Esophagus muscularis mucosa (tissue), 4 donors: ENCODE data around the gene EFHC1. TPM values are rescaled to one million over a fixed set of nuclear protein-coding genes. Genes with fewer than 3 reads are reported as not detected.

Experiments used
- DNase-seq: peaks from one replicate; pipeline ENCODE4 v3.0.0-alpha.2; 2017; ENCODE audit errors: extremely low spot score
- H3K27ac ChIP-seq, 4 donors: fragments of 200-600 bp; sonication (generic); replicated peaks in 1 of 4; 1 replicate in 3 of 4; 2 replicates in 1 of 4; pipeline ENCODE4 v1.5.1; 2016 to 2019; ENCODE audit warnings: mild to moderate bottlenecking in 1 of 4
- H3K27me3 ChIP-seq, 4 donors: fragments of 200-600 bp; sonication (generic); one replicate each; pipeline versions ENCODE4 v1.5.1 to v1.6.0; 2016 to 2019
- H3K36me3 ChIP-seq, 4 donors: fragments of 200-600 bp; sonication (generic); one replicate each; pipeline ENCODE4 v1.5.1; 2016 to 2019
- H3K4me1 ChIP-seq, 4 donors: fragments of 200-600 bp; sonication (generic); one replicate each; pipeline ENCODE4 v1.5.1; 2016 to 2019
- H3K4me3 ChIP-seq, 4 donors: fragments of 200-600 bp; sonication (generic); 1 replicate in 2 of 4; 2 replicates in 2 of 4; pipeline ENCODE4 v1.5.1; 2016 to 2019; ENCODE audit warnings: mild to moderate bottlenecking in 4 of 4, moderate library complexity in 1 of 4
- H3K9me3 ChIP-seq, 4 donors: fragments of 200-600 bp; sonication (generic); 1 replicate in 3 of 4; 2 replicates in 1 of 4; pipeline ENCODE4 v1.5.1; 2016 to 2019
- CTCF ChIP-seq, 3 experiments: fragments of 200-600 bp in 2 of 3; fragments of 450-650 bp in 1 of 3; sonication (generic) in 2 of 3; IDR thresholded peaks; one replicate each; pipeline ENCODE4 v1.5.1; 2017 to 2019; ENCODE audit warnings: antibody characterized with exemption in 3 of 3, mild to moderate bottlenecking in 2 of 3, moderate library complexity in 1 of 3
- EP300 ChIP-seq: sonication (generic); formaldehyde crosslinking; IDR thresholded peaks from one replicate; pipeline ENCODE4 v1.6.1; 2017; ENCODE audit warnings: antibody characterized with exemption
- POLR2A ChIP-seq: fragments of 450-650 bp; IDR thresholded peaks from one replicate; pipeline ENCODE4 v1.6.1; 2017; ENCODE audit warnings: antibody characterized with exemption, moderate library complexity, mild to moderate bottlenecking, low read depth
- POLR2AphosphoS5 ChIP-seq, 2 donors: sonication (generic); formaldehyde crosslinking; IDR thresholded peaks; one replicate each; pipeline ENCODE4 v1.6.1; 2017; ENCODE audit warnings: antibody characterized with exemption in 2 of 2
- WGBS: methylation state at CpG from one replicate; pipeline ENCODE4 v1.1.5; 2018; 5-methylcytosine and 5-hydroxymethylcytosine counted together
- intact Hi-C: fragments of 100-400 bp; cut with DNase I; formaldehyde crosslinking; loops from one replicate; pipeline ENCODE4 v1.15.1; 2023
- total RNA-seq, 4 donors: library from RNA; depleted of rRNA; stranded (reverse); fragments of >200 nt; gene quantifications; one replicate each; pipeline versions ENCODE4 v1.1.0 to v1.2.1, GENCODE V29; 2016

The EFHC1 gene
- total RNA-seq, 4 donors from 2014 or later = 7.5 to 21.2 (median 10.2) TPM

- intact Hi-C loops = no loop called here
- Histone ChIP-seq H3K4me3 (no peak overlapping the region), H3K4me1 (peaks cover 79 to 99% (median 97%) of the 10 kb centered on the region in 4 donors), H3K36me3 (no peaks in the 10 kb centered on the region), H3K9me3 (no peaks in the 10 kb centered on the region), H3K27me3 (no peaks in the 10 kb centered on the region), H3K27ac (peak overlapping the region; percentile 29 to 69 (median 56))
- DNase-seq = no peak
- TF ChIP-seq EP300 (no peak), CTCF (IDR thresholded peaks at IDR 0.05) (no peak), POLR2A (no peak), POLR2AphosphoS5 (IDR thresholded peaks at IDR 0.05) (no peak)
- 71% methylated on average over 10 of the region's 10 CpGs for WGBS
Observed at GRCh38 chr6:52543729-52544601, 123.8 kb downstream of the EFHC1 start.

DNA sequence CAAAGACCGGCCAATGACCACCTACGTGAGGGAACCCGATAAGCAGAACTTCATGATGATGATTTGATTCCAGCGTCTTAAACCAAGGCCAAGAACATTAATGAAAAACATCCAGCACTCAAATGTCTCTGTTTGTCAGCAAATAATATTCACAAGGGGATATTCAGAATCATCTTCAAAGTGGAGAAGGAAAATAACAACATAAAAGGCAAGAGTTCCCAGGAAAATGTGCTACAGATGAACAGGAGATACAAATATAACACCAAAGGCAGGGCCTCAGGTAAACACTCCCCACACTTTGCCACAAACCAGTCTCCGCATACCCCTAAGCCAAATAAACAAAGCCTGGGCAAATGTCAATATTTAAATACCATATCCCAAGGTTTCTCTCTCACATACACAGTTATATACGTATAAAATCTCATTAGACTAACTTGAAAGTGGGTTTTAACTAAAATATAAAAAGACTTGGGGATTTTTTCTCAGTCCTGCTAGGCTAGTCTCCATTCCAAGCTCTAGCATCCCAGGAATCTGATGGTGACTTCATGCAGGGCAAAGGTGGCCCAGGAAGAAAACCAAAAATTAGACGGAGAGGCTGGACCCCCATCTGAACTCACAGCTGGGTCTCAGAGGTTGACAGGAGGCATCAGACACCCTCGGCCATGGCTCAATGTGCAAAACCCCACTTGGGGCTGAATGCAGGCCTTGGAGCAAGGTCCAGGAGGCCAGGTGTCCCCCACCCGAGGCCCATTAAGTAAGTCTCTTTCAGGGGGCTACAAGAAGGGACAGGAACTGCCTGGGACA is 124.7 kb downstream of the EFHC1 start:
- no peak for DNase-seq
- intact Hi-C loops = no loop called here
- peaks cover 81 to 100% (median 97%) of the 10 kb centered on the region in 4 donors for H3K4me1 ChIP-seq
- WGBS = 76% methylated on average over 9 of the region's 9 CpGs
- TF ChIP-seq CTCF (IDR thresholded peaks at IDR 0.05) (no peak), EP300 (no peak), POLR2AphosphoS5 (IDR thresholded peaks at IDR 0.05) (no peak), POLR2A (no peak)
- H3K4me3 ChIP-seq = no peak overlapping the region
- no peaks in the 10 kb centered on the region for H3K9me3 ChIP-seq
- H3K36me3 ChIP-seq = no peaks in the 10 kb centered on the region
- peak overlapping the region; percentile 29 to 69 (median 56) for H3K27ac ChIP-seq
- H3K27me3 ChIP-seq = no peaks in the 10 kb centered on the region

DNA sequence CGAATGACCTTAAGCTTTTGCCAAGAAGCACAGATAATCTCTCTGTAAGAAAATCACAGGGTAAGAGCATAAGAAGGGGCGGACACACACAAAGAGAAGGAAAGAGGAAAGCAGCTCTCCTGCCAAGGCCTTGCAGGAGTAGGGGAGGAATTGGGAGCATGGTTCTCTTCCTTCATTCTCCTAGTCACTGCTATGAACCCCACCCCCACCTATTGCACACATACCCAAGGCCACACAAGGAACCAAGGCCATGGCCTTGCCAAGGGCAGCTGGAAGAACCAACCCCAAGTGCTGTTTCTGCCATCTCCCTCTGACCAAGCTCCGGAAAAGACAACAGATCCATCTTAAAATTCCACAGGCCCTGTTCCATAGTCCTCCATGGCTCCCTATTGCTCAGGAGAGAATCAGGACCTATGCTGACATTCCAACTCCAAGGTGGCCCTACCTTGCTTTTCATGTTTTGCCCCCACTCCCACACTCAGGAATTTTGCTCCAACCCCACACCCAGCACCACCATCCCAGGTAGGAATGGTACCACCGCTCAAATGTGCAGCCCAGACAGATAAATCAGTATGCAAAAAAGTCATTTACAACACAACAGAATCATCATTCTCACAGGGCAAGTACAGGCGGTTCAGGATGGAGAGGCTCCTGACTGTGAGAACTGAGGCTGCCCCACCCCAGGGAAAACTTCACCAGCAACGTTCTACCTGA is 125.4 kb downstream of the EFHC1 start:
- H3K27me3 ChIP-seq = no peaks in the 10 kb centered on the region
- peak overlapping the region; percentile 29 to 69 (median 56) for H3K27ac ChIP-seq
- no peaks in the 10 kb centered on the region for H3K36me3 ChIP-seq
- 84% methylated on average over 6 of the region's 6 CpGs for WGBS
- TF ChIP-seq EP300 (no peak), POLR2AphosphoS5 (IDR thresholded peaks at IDR 0.05) (no peak), POLR2A (no peak), CTCF (IDR thresholded peaks at IDR 0.05) (no peak)
- DNase-seq = no peak
- H3K4me1 ChIP-seq = peaks cover 81 to 100% (median 97%) of the 10 kb centered on the region in 4 donors
- intact Hi-C loops = no loop called here
- H3K9me3 ChIP-seq = no peaks in the 10 kb centered on the region
- no peak overlapping the region for H3K4me3 ChIP-seq

GRCh38 chr6:52546192-52546591 is 126.0 kb downstream of the EFHC1 start:
- DNase-seq = no peak
- no peak for TF ChIP-seq POLR2A
- no peak for TF ChIP-seq CTCF (IDR thresholded peaks at IDR 0.05)
- no peak for TF ChIP-seq POLR2AphosphoS5 (IDR thresholded peaks at IDR 0.05)
- no peak for TF ChIP-seq EP300
- Histone ChIP-seq H3K27me3 (no peaks in the 10 kb centered on the region), H3K9me3 (no peaks in the 10 kb centered on the region), H3K4me3 (no peak overlapping the region), H3K27ac (peak overlapping the region in 1 of 4 donors; percentile 10), H3K4me1 (peaks cover 82 to 100% (median 97%) of the 10 kb centered on the region in 4 donors), H3K36me3 (no peaks in the 10 kb centered on the region)
- intact Hi-C loops = no loop called here
- 94% methylated on average over 1 of the region's 1 CpG for WGBS
